Islet of Langerhans (tissue), 1 donor: ENCODE results near the gene CELF5.
"Not testable (repeated sequence)": the region's sequence is repeated elsewhere in the genome, so short reads cannot be mapped to it uniquely, and the experiment has no call there.

Source experiments
- FAIRE-seq: peaks from one replicate; lab custom pipeline; 2011; peaks lifted over from hg19 to GRCh38; lab: Jason Lieb, UNC

The CELF5 gene

GRCh38 chr19:3190921-3191805 is 33.3 kb upstream of the CELF5 start:
- FAIRE-seq: no peak

- FAIRE-seq: not testable (repeated sequence)
Observed at GRCh38 chr19:3191806-3192104, 32.7 kb upstream of the CELF5 start.

GRCh38 chr19:3192228-3192635 is 32.2 kb upstream of the CELF5 start:
- FAIRE-seq: no peak

GRCh38 chr19:3192684-3193083 is 31.8 kb upstream of the CELF5 start:
- FAIRE-seq: no peak

GRCh38 chr19:3193256-3194105 is 31.0 kb upstream of the CELF5 start:
- no peak for FAIRE-seq

- FAIRE-seq: no peak
Observed at GRCh38 chr19:3194106-3195087, 30.1 kb upstream of the CELF5 start.

- FAIRE-seq: no peak
Observed at GRCh38 chr19:3196064-3196932, 28.2 kb upstream of the CELF5 start.

- no peak for FAIRE-seq
Observed at GRCh38 chr19:3196933-3197205, 27.6 kb upstream of the CELF5 start.

GRCh38 chr19:3198901-3199700 is 25.4 kb upstream of the CELF5 start:
- FAIRE-seq: no peak

- no peak for FAIRE-seq
Observed at GRCh38 chr19:3201072-3201700, 23.3 kb upstream of the CELF5 start.

GRCh38 chr19:3201911-3202310 is 22.6 kb upstream of the CELF5 start:
- no peak for FAIRE-seq

GRCh38 chr19:3202346-3202745 is 22.1 kb upstream of the CELF5 start:
- FAIRE-seq: no peak

GRCh38 chr19:3202895-3203294 is 21.6 kb upstream of the CELF5 start:
- not testable (repeated sequence) for FAIRE-seq

- FAIRE-seq: no peak
Observed at GRCh38 chr19:3203805-3204645, 20.4 kb upstream of the CELF5 start.

GRCh38 chr19:3204646-3205275 is 19.7 kb upstream of the CELF5 start:
- no peak for FAIRE-seq

GRCh38 chr19:3206216-3206953 is 18.1 kb upstream of the CELF5 start:
- no peak for FAIRE-seq

- no peak for FAIRE-seq
Observed at GRCh38 chr19:3207461-3208242, 16.8 kb upstream of the CELF5 start.
